Aorta (tissue), 5 donors: ENCODE measurements around the gene SLC10A7. TPM values are rescaled to one million over a fixed set of nuclear protein-coding genes. Genes with fewer than 3 reads are reported as not detected.

Source experiments
- ATAC-seq: fragments of 200-7000 bp; cut with Tn5 transposase; one replicate; pipeline ENCODE4 v1.9.1; 2022; ENCODE audit warnings: moderate library complexity; ENCODE audit not compliant: low FRiP score
- DNase-seq, 2 donors: peaks; one replicate each; pipeline ENCODE4 v3.0.0-alpha.2; 2020
- H3K27ac ChIP-seq, 2 donors: one replicate each; pipeline ENCODE4 v1.5.1; 2013; ENCODE audit warnings: low read length in 2 of 2, mild to moderate bottlenecking in 2 of 2, moderate library complexity in 2 of 2, control low read depth in 1 of 2, inconsistent platforms in 1 of 2, low read depth in 1 of 2
- H3K27me3 ChIP-seq, 2 donors: one replicate each; pipeline ENCODE4 v1.6.1; 2013; ENCODE audit warnings: control low read depth in 1 of 2, low read length in 1 of 2, mild to moderate bottlenecking in 1 of 2, moderate library complexity in 1 of 2; ENCODE audit not compliant: insufficient read depth in 2 of 2, control insufficient read depth in 1 of 2
- H3K36me3 ChIP-seq, 2 donors: one replicate each; pipeline ENCODE4 v1.6.1; 2013; ENCODE audit warnings: control low read depth in 1 of 2, low read length in 1 of 2, mild to moderate bottlenecking in 1 of 2; ENCODE audit not compliant: insufficient read depth in 2 of 2, control insufficient read depth in 1 of 2
- H3K4me1 ChIP-seq, 2 donors: one replicate each; pipeline ENCODE4 v1.6.1; 2013; ENCODE audit warnings: low read length in 2 of 2, control low read depth in 1 of 2, mild to moderate bottlenecking in 1 of 2, moderate library complexity in 1 of 2; ENCODE audit not compliant: insufficient read depth in 2 of 2, control insufficient read depth in 1 of 2
- H3K4me3 ChIP-seq, 2 donors: one replicate each; pipeline ENCODE4 v1.5.1; 2013; ENCODE audit warnings: low read length in 2 of 2, control low read depth in 1 of 2, mild to moderate bottlenecking in 1 of 2
- H3K9me3 ChIP-seq: one replicate; pipeline ENCODE4 v1.6.1; 2013; ENCODE audit warnings: mild to moderate bottlenecking, low read length; ENCODE audit not compliant: control insufficient read depth
- WGBS, 2 donors: extraction: QIAGEN DNeasy Blood & Tissue Kit; methylation state at CpG; one replicate each; pipeline ENCODE4 v1.1.7; 2013; 5-methylcytosine and 5-hydroxymethylcytosine counted together
- intact Hi-C, 2 donors: fragments of 100-400 bp; cut with DNase I; formaldehyde crosslinking; loops; one replicate each; pipeline versions ENCODE4 v1.14.2 to v1.15.0; 2022
- polyA plus RNA-seq, 2 donors: library from polyadenylated mRNA; stranded (reverse); fragments of 200-250 nt; gene quantifications; one replicate each; pipeline ENCODE4 v1.2.3, GENCODE V29; 2013
- total RNA-seq, 2 donors: library from RNA; stranded (reverse); fragmentation: NEBNext Ultra II Directional; extraction: Animal tissue kit (Norgen Biotek cat#: 25700); gene quantifications; one replicate each; pipeline ENCODE4 v1.2.1, GENCODE V29; 2021
- donor health status: healthy with polysubstance abuse.
- donor health status: Bipolar disorder and iron deficiency.
- donor health status: DM: no; HTN: no; CAD: no.
- donor health status: DM: no; HTN: no; CAD: no.
- donor health status: DM: yes; HTN: yes; CAD: no.

SLC10A7 gene
- total and polyA plus RNA-seq, 4 donors: 3.3 to 18.8 (median 10.3) TPM

DNA sequence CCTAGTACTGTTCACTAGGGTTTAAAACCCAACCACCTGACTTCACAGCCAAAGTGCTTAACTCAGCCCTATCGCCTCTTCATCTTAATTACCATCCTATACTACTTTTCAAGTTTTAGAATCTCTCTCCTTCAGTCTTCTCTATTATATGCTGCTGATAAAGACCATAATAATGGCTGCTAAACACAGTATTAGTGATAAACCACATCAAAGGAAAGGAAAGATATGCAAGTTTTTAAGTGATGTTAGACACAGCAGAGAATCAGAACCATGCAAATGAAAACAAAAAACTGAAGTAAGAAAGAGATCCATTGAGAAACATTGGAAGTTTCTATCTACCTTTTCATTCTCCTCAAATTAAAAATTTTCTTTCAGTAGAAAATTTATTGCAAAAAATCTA is 206.6 kb downstream of the SLC10A7 start:
- WGBS, 2 donors: 96 to 97% methylated on average over 1 of the region's 1 CpG

GRCh38 chr4:146311238-146311970 is 210.3 kb downstream of the SLC10A7 start:
- Histone ChIP-seq H3K27me3 (no peaks in the 10 kb centered on the region), H3K4me1 (no peaks in the 10 kb centered on the region), H3K4me3 (no peak overlapping the region), H3K9me3 (no peaks in the 10 kb centered on the region), H3K27ac (no peak overlapping the region), H3K36me3 (no peaks in the 10 kb centered on the region)
- no peak for ATAC-seq
- DNase-seq: no peak
- WGBS, 2 donors: 81 to 92% methylated on average over 3 of the region's 3 CpGs
- intact Hi-C loops: no loop called here

More for the DNA sequence above, 206.6 kb downstream of the SLC10A7 start:
- DNase-seq: no peak
- no peaks in the 10 kb centered on the region for H3K36me3 ChIP-seq
- H3K27ac ChIP-seq: no peak overlapping the region
- no peaks in the 10 kb centered on the region for H3K4me1 ChIP-seq
- H3K9me3 ChIP-seq: no peaks in the 10 kb centered on the region
- no peaks in the 10 kb centered on the region for H3K27me3 ChIP-seq
- no peak overlapping the region for H3K4me3 ChIP-seq
- intact Hi-C loops: no loop called here
- ATAC-seq: no peak

- intact Hi-C loops: no loop called here
Measured at GRCh38 chr4:146310319-146311021, 211.3 kb downstream of the SLC10A7 start.

DNA sequence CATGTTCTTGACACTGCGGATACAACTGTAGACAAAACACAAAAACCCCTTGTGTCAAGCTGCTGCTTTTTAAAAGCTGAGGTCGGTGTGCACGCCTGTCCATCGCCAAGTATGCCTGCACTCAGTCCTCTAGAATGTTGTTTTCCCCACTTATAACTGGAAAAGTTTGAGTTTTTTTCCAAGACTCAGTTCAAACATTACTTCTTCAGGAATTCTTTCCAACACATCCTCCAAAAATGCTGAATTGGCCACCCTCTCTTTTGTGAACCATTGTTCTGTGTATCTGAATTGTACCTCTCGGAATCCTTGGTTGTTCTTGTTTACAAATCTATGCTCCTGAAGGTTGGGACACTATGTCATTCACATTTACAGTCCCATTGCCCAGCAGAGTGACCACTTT is 212.8 kb downstream of the SLC10A7 start:
- Histone ChIP-seq H3K27ac (no peak overlapping the region), H3K36me3 (no peaks in the 10 kb centered on the region), H3K9me3 (no peaks in the 10 kb centered on the region), H3K27me3 (no peaks in the 10 kb centered on the region), H3K4me1 (no peaks in the 10 kb centered on the region), H3K4me3 (no peak overlapping the region)
- 8 to 13% methylated on average over 5 of the region's 5 CpGs for WGBS, 2 donors
- DNase-seq (no peak), ATAC-seq (no peak)
- intact Hi-C loops: no loop called here

More at GRCh38 chr4:146310319-146311021, 211.3 kb downstream of the SLC10A7 start:
- Histone ChIP-seq H3K27me3 (no peaks in the 10 kb centered on the region), H3K4me1 (no peaks in the 10 kb centered on the region), H3K4me3 (no peak overlapping the region), H3K27ac (no peak overlapping the region), H3K36me3 (no peaks in the 10 kb centered on the region), H3K9me3 (no peaks in the 10 kb centered on the region)
- DNase-seq: no peak
- ATAC-seq: no peak

DNA sequence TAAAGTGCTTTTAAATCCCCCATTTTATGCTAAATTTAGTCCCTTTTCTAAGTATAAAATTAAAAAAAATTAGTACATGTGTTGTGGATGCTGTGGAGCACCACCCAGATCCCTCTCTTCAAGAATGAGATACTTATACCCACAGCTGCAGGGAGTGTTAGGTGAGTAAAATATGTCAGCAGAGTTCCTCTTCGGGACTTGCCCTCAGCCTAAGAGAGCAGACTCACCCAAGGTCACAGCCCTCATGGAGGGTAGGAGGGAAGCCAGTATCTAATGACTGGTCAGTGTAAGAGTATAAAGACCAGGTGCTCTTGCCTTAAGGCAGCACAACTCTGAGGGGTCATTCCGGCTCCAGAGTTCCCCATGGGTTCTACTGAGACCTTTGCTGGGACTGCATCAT is 218.9 kb downstream of the SLC10A7 start:
- ATAC-seq (no peak), DNase-seq (no peak)
- intact Hi-C loops: no loop called here
- Histone ChIP-seq H3K27me3 (no peaks in the 10 kb centered on the region), H3K36me3 (no peaks in the 10 kb centered on the region), H3K27ac (no peak overlapping the region), H3K4me1 (no peaks in the 10 kb centered on the region), H3K9me3 (no peaks in the 10 kb centered on the region), H3K4me3 (no peak overlapping the region)
- 95 to 98% methylated on average over 2 of the region's 2 CpGs for WGBS, 2 donors

- DNase-seq (no peak), ATAC-seq (no peak)
- H3K4me3 ChIP-seq: no peak overlapping the region
- no peaks in the 10 kb centered on the region for H3K4me1 ChIP-seq
- intact Hi-C loops: no loop called here
- WGBS, 2 donors: 96 to 97% methylated on average over 3 of the region's 3 CpGs
- no peak overlapping the region for H3K27ac ChIP-seq
- H3K9me3 ChIP-seq: no peaks in the 10 kb centered on the region
- H3K36me3 ChIP-seq: no peaks in the 10 kb centered on the region
- no peaks in the 10 kb centered on the region for H3K27me3 ChIP-seq
Measured at GRCh38 chr4:146299607-146300006, 222.1 kb downstream of the SLC10A7 start.

DNA sequence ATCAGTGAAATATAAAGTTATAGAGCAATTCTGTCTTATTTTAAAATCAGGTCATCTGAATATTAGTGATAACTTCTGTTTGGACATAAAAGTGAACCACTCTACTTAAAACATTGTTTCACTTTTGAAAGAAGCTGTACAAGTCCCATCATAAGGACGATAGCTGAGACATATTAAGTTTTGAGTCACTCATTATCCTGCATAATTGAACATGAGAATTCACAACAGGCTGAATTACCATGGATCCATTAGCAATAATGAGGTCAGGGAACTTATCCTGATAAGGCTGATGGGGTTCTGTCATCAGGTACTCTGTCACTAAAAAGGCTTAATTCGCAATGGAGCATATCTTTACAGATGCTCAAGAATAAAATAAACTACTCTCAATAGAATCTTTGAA is 227.0 kb downstream of the SLC10A7 start:
- DNase-seq: no peak
- no peaks in the 10 kb centered on the region for H3K9me3 ChIP-seq
- 97 to 98% methylated on average over 2 of the region's 2 CpGs for WGBS, 2 donors
- no peak overlapping the region for H3K27ac ChIP-seq
- H3K4me1 ChIP-seq: no peaks in the 10 kb centered on the region
- no peaks in the 10 kb centered on the region for H3K27me3 ChIP-seq
- H3K4me3 ChIP-seq: no peak overlapping the region
- no peaks in the 10 kb centered on the region for H3K36me3 ChIP-seq
- intact Hi-C loops: no loop called here
- ATAC-seq: no peak

- H3K27me3 ChIP-seq: no peaks in the 10 kb centered on the region
- intact Hi-C loops: no loop called here
- no peak overlapping the region for H3K4me3 ChIP-seq
- no peaks in the 10 kb centered on the region for H3K9me3 ChIP-seq
- 40 to 79% methylated on average over 2 of the region's 2 CpGs for WGBS, 2 donors
- ATAC-seq: no peak
- no peaks in the 10 kb centered on the region for H3K4me1 ChIP-seq
- no peak for DNase-seq
- H3K27ac ChIP-seq: no peak overlapping the region
- no peaks in the 10 kb centered on the region for H3K36me3 ChIP-seq
Measured at GRCh38 chr4:146292508-146292907, 229.2 kb downstream of the SLC10A7 start.

DNA sequence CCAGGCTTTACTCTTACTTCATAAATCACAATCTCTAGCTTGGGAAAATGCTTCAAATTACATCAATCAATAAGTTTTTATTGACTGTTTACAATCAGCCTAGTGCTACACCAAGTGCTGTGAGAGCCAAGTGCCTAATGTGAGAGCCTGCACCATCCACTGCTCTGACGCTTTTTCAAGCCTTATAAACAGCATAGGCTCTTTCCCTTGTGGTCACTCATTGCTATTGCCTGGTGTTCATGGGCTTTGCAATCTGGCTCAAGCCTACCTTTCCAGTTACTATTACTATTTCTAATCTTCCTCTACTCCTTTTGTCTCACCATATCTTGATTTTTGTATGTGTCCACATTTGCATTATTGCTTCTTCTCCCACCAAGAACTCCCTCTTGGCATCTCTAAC is 230.4 kb downstream of the SLC10A7 start:
- H3K36me3 ChIP-seq: peaks cover 0 to 3% of the 10 kb centered on the region in 2 donors
- no peaks in the 10 kb centered on the region for H3K9me3 ChIP-seq
- no peak for ATAC-seq
- intact Hi-C loops: no loop called here
- H3K4me3 ChIP-seq: no peak overlapping the region
- no peaks in the 10 kb centered on the region for H3K4me1 ChIP-seq
- H3K27ac ChIP-seq: no peak overlapping the region
- 97% methylated on average over 1 of the region's 1 CpG for WGBS, 2 donors
- H3K27me3 ChIP-seq: no peaks in the 10 kb centered on the region
- no peak for DNase-seq
